ENCODE results near the gene ZNF664. TPM values are rescaled to one million over a fixed set of nuclear protein-coding genes. Genes with fewer than 3 reads are reported as not detected.

Gene ZNF664
- total RNA-seq: 10 to 100 TPM; 35.1 to 36.6 TPM

DNA sequence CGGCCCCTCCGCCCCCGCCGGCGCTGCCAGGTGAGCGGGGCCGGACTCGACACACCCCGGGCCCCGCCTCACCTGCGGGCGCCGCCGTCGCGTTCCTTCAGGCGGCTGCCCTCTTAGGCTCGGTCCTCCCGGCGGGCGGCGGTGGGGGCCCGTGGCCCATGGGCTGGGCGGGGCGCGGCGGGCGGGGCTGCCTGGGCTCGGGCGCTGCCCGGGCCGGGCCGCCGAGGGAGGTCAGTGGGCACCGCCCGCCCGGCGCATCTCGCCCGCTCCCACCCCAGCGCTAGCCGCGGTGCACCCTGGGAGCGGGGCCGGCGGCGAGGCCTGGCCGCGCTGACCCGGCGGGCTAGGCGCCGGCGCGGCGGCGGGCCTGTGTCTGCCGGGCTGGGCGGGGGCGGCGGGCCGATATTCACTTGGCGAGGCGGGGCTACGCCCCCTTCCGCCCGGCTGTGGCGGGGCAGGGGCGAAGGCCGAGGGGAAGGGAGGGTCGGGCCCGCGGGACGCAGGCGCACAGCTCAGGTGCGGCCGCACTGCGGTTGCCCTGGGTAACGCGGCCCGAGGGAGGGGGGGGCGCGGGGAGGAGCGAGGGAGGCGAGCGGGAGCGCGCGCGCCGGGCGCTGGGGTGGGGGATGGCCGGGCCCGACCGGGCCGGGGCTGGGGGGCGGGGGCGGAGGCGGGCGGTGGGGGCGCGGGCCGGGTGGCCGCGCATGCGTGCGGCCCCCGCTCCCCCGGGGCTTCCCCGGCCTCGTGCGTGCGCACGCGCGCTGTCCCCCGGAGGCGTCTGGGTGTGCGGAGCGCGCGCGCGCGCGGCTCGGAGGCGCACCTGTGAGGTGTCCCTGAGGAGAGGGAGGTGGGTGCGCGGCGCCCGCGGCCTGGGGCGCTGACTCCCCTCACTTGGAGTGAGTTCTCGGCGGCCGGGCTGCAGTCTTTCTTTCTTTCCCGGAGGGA lies at the start of gene ZNF664, which contains the start of gene CCDC92:
Gene ZNF664, plus strand, starts transcription at position 759 of the 945 bp plus-strand sequence. CDS start 38,930 bp downstream, outside the sequence.
Gene CCDC92, minus strand, starts transcription at position 375 of the 945 bp plus-strand sequence. CDS start 28,526 bp downstream, outside the sequence.

Small RNA genes within 50 kb of the gene (small RNA-seq; reads per million reads assigned to genes)
- gene AC068790.4 (0 reads per million in 2 donors), gene AC068790.6 (0 reads per million in 2 donors)

Other genes with a start within 250 kb of the ZNF664 start
- 1 to 10 TPM in 1 of 2 donors, under 1 TPM in 1; 0.34 to 9.7 TPM for gene DNAH10, start 210.9 kb upstream of the ZNF664 start, total RNA-seq
- gene CCDC92, start 384 bp upstream of the ZNF664 start, total RNA-seq: 1 to 10 TPM; 4.0 to 7.6 TPM

All from melanocyte of skin (primary cell).